HCEC 1CT (cell line): ENCODE results near the gene PNPLA7.
A peak's percentile ranks its signal among the peaks of the same experiment; 100 is the strongest.
"Not testable (repeated sequence)": the region's sequence is repeated elsewhere in the genome, so short reads cannot be mapped to it uniquely, and the experiment has no call there.

ENCODE experiments used
- DNase-seq: peaks from one replicate; pipeline ENCODE4 v3.0.0-alpha.2; 2017

PNPLA7 gene

GRCh38 chr9:137411645-137412380 is 138.4 kb downstream of the PNPLA7 start:
- DNase-seq, result peak; percentile 78

- DNase-seq, result no peak
Measured at GRCh38 chr9:137411260-137411644, 138.9 kb downstream of the PNPLA7 start.

GRCh38 chr9:137410891-137411249 is 139.3 kb downstream of the PNPLA7 start:
- DNase-seq, result no peak

GRCh38 chr9:137410236-137410890 is 139.8 kb downstream of the PNPLA7 start:
- DNase-seq, result not testable (repeated sequence)
